Prostate gland (tissue), 2 donors: ENCODE results near the gene ZC3H18.

Experiments
- POLR2A ChIP-seq: fragments of 450-650 bp; IDR thresholded peaks from one replicate; pipeline ENCODE4 v1.6.1; 2016; ENCODE audit warnings: antibody characterized with exemption, mild to moderate bottlenecking
- POLR2AphosphoS5 ChIP-seq: sonication (generic); formaldehyde crosslinking; IDR thresholded peaks from one replicate; pipeline ENCODE4 v1.6.1; 2017; ENCODE audit warnings: antibody characterized with exemption
- TF ChIP-seq, protein P1 (sequence below), 4 experiments: fragments of 200-600 bp in 2 of 4; fragments of 450-650 bp in 2 of 4; sonication (generic) in 2 of 4; IDR thresholded peaks; 1 replicate in 3 of 4; 2 replicates in 1 of 4; pipeline ENCODE4 v1.5.1; 2016 to 2019; ENCODE audit warnings: antibody characterized with exemption in 4 of 4, mild to moderate bottlenecking in 2 of 4, moderate library complexity in 2 of 4

DNA sequence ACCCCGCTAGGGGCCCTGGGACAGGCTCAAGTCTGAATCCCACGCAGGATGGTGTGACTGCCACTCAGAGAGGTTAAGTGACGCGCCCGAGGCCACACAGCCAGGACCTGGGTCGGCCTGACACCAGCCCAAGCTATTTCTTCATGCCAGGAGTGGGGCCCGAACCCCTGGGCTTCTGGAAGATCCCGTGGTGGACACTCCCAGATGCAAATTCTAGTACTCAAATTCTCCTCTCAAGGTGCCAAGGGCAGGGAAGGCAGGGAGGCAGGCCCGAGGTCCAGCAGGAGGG lies 73.4 kb downstream of the ZC3H18 start:
- no peak for TF ChIP-seq POLR2A
- TF ChIP-seq, protein P1, sequence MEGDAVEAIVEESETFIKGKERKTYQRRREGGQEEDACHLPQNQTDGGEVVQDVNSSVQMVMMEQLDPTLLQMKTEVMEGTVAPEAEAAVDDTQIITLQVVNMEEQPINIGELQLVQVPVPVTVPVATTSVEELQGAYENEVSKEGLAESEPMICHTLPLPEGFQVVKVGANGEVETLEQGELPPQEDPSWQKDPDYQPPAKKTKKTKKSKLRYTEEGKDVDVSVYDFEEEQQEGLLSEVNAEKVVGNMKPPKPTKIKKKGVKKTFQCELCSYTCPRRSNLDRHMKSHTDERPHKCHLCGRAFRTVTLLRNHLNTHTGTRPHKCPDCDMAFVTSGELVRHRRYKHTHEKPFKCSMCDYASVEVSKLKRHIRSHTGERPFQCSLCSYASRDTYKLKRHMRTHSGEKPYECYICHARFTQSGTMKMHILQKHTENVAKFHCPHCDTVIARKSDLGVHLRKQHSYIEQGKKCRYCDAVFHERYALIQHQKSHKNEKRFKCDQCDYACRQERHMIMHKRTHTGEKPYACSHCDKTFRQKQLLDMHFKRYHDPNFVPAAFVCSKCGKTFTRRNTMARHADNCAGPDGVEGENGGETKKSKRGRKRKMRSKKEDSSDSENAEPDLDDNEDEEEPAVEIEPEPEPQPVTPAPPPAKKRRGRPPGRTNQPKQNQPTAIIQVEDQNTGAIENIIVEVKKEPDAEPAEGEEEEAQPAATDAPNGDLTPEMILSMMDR (IDR thresholded peaks at IDR 0.05): no peak
- TF ChIP-seq POLR2AphosphoS5: no peak
